H1 (cell line): Measurements from ENCODE around the gene C17orf50. TPM values are rescaled to one million over a fixed set of nuclear protein-coding genes. Genes with fewer than 3 reads are reported as not detected.

Experiments used
- CTCF ChIA-PET: fragments of 300-600 bp; sonication (Branson Sonifier 250); formaldehyde crosslinking; loops from one replicate; lab custom pipeline; 2021; ENCODE audit not compliant: partially characterized antibody; lab: Charles Lee
- POLR2A ChIA-PET: fragments of 300-600 bp; sonication (Branson Sonifier 250); formaldehyde crosslinking; loops from one replicate; lab custom pipeline; 2021; ENCODE audit warnings: inconsistent platforms; ENCODE audit not compliant: partially characterized antibody; lab: Charles Lee
- DNase-seq, 2 experiments: peaks; one replicate each; pipeline versions ENCODE4 v3.0.0 to v3.0.0-alpha.2; 2010 to 2022; ENCODE audit warnings: low spot score in 2 of 2, low read depth in 1 of 2, mixed read lengths in 1 of 2
- FAIRE-seq: peaks from 2 replicates; lab custom pipeline; 2011; peaks lifted over from hg19 to GRCh38; lab: Jason Lieb, UNC
- H2AFZ ChIP-seq: 2 replicates; pipeline ENCODE4 v1.8.1; 2012; ENCODE audit warnings: low read length, inconsistent platforms
- H2AK5ac ChIP-seq: 2 replicates; pipeline ENCODE4 v1.6.1; 2013; ENCODE audit warnings: low read depth, low read length
- H2BK120ac ChIP-seq: replicated peaks from 2 replicates; pipeline ENCODE3; 2013; ENCODE audit warnings: low read depth, low read length, inconsistent platforms
- H2BK12ac ChIP-seq: 2 replicates; pipeline ENCODE4 v1.6.1; 2013; ENCODE audit warnings: low read depth, low read length
- H2BK15ac ChIP-seq: 2 replicates; pipeline ENCODE4 v1.6.1; 2013; ENCODE audit warnings: low read length
- H2BK20ac ChIP-seq: 2 replicates; pipeline ENCODE4 v1.6.1; 2013; ENCODE audit warnings: low read length
- H2BK5ac ChIP-seq: 2 replicates; pipeline ENCODE4 v1.6.1; 2013; ENCODE audit warnings: low read depth, low read length
- H3K14ac ChIP-seq: 2 replicates; pipeline ENCODE4 v1.6.1; 2013; ENCODE audit warnings: inconsistent platforms; ENCODE audit not compliant: insufficient read length
- H3K18ac ChIP-seq: 2 replicates; pipeline ENCODE4 v1.6.1; 2013; ENCODE audit warnings: low read length; ENCODE audit errors: extremely low read depth
- H3K23ac ChIP-seq: 2 replicates; pipeline ENCODE4 v1.6.1; 2013; ENCODE audit warnings: inconsistent platforms; ENCODE audit not compliant: insufficient read length
- H3K23me2 ChIP-seq: 2 replicates; pipeline ENCODE4 v1.6.1; 2013; ENCODE audit warnings: low read depth, low read length
- H3K27ac ChIP-seq: 2 replicates; pipeline ENCODE4 v1.6.1; 2011; ENCODE audit warnings: low read depth, low read length, inconsistent platforms
- H3K27me3 ChIP-seq, 4 experiments: replicated peaks in 1 of 4; 1 replicate in 1 of 4; 2 replicates in 3 of 4; pipeline versions ENCODE4 v1.6.1 to v1.8.1; 2011 to 2013; ENCODE audit warnings: low read length in 3 of 4, mild to moderate bottlenecking in 3 of 4, inconsistent platforms in 2 of 4, mixed read lengths in 2 of 4, moderate library complexity in 1 of 4; ENCODE audit not compliant: control insufficient read depth in 3 of 4, insufficient read depth in 3 of 4; ENCODE audit errors: extremely low read depth in 1 of 4
- H3K36me3 ChIP-seq, 4 experiments: 2 replicates each; pipeline versions ENCODE4 v1.6.1 to v1.8.1; 2011 to 2013; ENCODE audit warnings: mild to moderate bottlenecking in 4 of 4, low read length in 3 of 4, moderate library complexity in 2 of 4, control low read depth in 1 of 4, inconsistent platforms in 1 of 4; ENCODE audit not compliant: insufficient read depth in 4 of 4, control insufficient read depth in 2 of 4
- H3K4ac ChIP-seq: replicated peaks from 2 replicates; pipeline ENCODE3; 2013; ENCODE audit warnings: low read length, low read depth, mixed read lengths, inconsistent platforms; ENCODE audit not compliant: insufficient read length
- H3K4me1 ChIP-seq, 4 experiments: replicated peaks in 1 of 4; 1 replicate in 1 of 4; 2 replicates in 3 of 4; pipeline versions ENCODE4 v1.6.1 to v1.8.1; 2011 to 2013; ENCODE audit warnings: low read length in 3 of 4, inconsistent platforms in 2 of 4, mixed read lengths in 1 of 4; ENCODE audit not compliant: insufficient read depth in 4 of 4, control insufficient read depth in 3 of 4
- H3K4me2 ChIP-seq, 2 experiments: 2 replicates each; pipeline versions ENCODE4 v1.6.1 to v1.8.1; 2011 to 2013; ENCODE audit warnings: low read depth in 2 of 2, low read length in 2 of 2, control low read depth in 1 of 2, inconsistent platforms in 1 of 2, mild to moderate bottlenecking in 1 of 2; ENCODE audit not compliant: insufficient read depth in 1 of 2
- H3K4me3 ChIP-seq, 4 experiments: fragments of 200-600, 300-600 bp in 1 of 4; sonication (generic), shearing (Covaris generic), sonication (Bioruptor Twin) in 1 of 4; 2 replicates each; pipeline versions ENCODE4 v1.5.1 to v1.8.1; 2011 to 2016; ENCODE audit warnings: low read length in 4 of 4, low read depth in 3 of 4, control low read depth in 2 of 4, inconsistent platforms in 2 of 4, mild to moderate bottlenecking in 2 of 4, mixed read lengths in 1 of 4, moderate library complexity in 1 of 4; ENCODE audit not compliant: insufficient read depth in 2 of 4; ENCODE audit errors: extremely low read depth in 1 of 4
- H3K56ac ChIP-seq: replicated peaks from 2 replicates; pipeline ENCODE3; 2013; ENCODE audit warnings: low read depth, mild to moderate bottlenecking, mixed read lengths, low read length, inconsistent platforms; ENCODE audit not compliant: insufficient read length
- H3K79me1 ChIP-seq: 2 replicates; pipeline ENCODE4 v1.6.1; 2013; ENCODE audit warnings: low read depth, low read length, control low read depth
- H3K79me2 ChIP-seq, 2 experiments: 2 replicates each; pipeline versions ENCODE4 v1.6.1 to v1.8.1; 2012 to 2013; ENCODE audit warnings: low read length in 2 of 2, mild to moderate bottlenecking in 2 of 2, inconsistent platforms in 1 of 2; ENCODE audit not compliant: insufficient read depth in 2 of 2, control insufficient read depth in 1 of 2
- H3K9ac ChIP-seq, 4 experiments: replicated peaks in 1 of 4; 1 replicate in 1 of 4; 2 replicates in 3 of 4; pipeline versions ENCODE4 v1.6.1 to v1.8.1; 2011 to 2013; ENCODE audit warnings: low read depth in 3 of 4, low read length in 3 of 4, control low read depth in 2 of 4, mild to moderate bottlenecking in 2 of 4, moderate library complexity in 2 of 4, inconsistent platforms in 1 of 4; ENCODE audit errors: extremely low read depth in 1 of 4
- H3K9me3 ChIP-seq, 2 experiments: 2 replicates each; pipeline versions ENCODE4 v1.6.1 to v1.8.1; 2012 to 2013; ENCODE audit warnings: mild to moderate bottlenecking in 2 of 2, moderate library complexity in 2 of 2, control low read depth in 1 of 2, inconsistent platforms in 1 of 2, low read depth in 1 of 2, low read length in 1 of 2, mixed read lengths in 1 of 2; ENCODE audit not compliant: insufficient read depth in 2 of 2
- H4K20me1 ChIP-seq, 2 experiments: replicated peaks in 1 of 2; 2 replicates each; pipeline versions ENCODE3 to v1.8.1; 2011 to 2013; ENCODE audit warnings: inconsistent platforms in 2 of 2, low read length in 2 of 2, mild to moderate bottlenecking in 1 of 2; ENCODE audit not compliant: insufficient read depth in 2 of 2, control insufficient read depth in 1 of 2
- H4K5ac ChIP-seq: 2 replicates; pipeline ENCODE4 v1.6.1; 2013; ENCODE audit warnings: low read length, low read depth, mixed read lengths, inconsistent platforms; ENCODE audit not compliant: insufficient read length
- H4K8ac ChIP-seq: 2 replicates; pipeline ENCODE4 v1.8.0; 2013; ENCODE audit warnings: mild to moderate bottlenecking, moderate library complexity, low read length, inconsistent platforms; ENCODE audit not compliant: insufficient read depth; ENCODE audit errors: extremely low read depth
- H4K91ac ChIP-seq: replicated peaks from 2 replicates; pipeline ENCODE3; 2013; ENCODE audit warnings: low read length, mixed read lengths, inconsistent platforms; ENCODE audit not compliant: insufficient read length
- CREB1 ChIP-seq: IDR thresholded peaks from 2 replicates; pipeline ENCODE4 v1.6.1; 2012; ENCODE audit warnings: inconsistent platforms
- HDAC6 ChIP-seq: IDR thresholded peaks from one replicate; pipeline ENCODE4 v1.7.1; 2012; ENCODE audit warnings: low read depth, mild to moderate bottlenecking, inconsistent platforms, low read length, moderate library complexity
- JUND ChIP-seq: IDR thresholded peaks from 2 replicates; pipeline ENCODE4 v1.6.1; 2011; ENCODE audit warnings: mild to moderate bottlenecking, improper control_type of control experiment, low read length
- MAFK ChIP-seq: IDR thresholded peaks from 2 replicates; pipeline ENCODE4 v1.6.1; 2012; ENCODE audit warnings: low read depth, mild to moderate bottlenecking, improper control_type of control experiment, low read length
- NRF1 ChIP-seq: IDR thresholded peaks from 2 replicates; pipeline ENCODE4 v1.6.1; 2011; ENCODE audit warnings: mild to moderate bottlenecking, low read depth, low read length, improper control_type of control experiment
- POLR2A ChIP-seq, 2 experiments: IDR thresholded peaks; 1 replicate in 1 of 2; 2 replicates in 1 of 2; pipeline ENCODE4 v1.6.1; 2011; ENCODE audit warnings: low read depth in 2 of 2, low read length in 2 of 2, mild to moderate bottlenecking in 2 of 2; ENCODE audit errors: control extremely low read depth in 1 of 2
- RFX5 ChIP-seq: IDR thresholded peaks from 2 replicates; pipeline ENCODE4 v1.6.1; 2011; ENCODE audit warnings: low read depth, low read length, improper control_type of control experiment, borderline replicate concordance
- SP1 ChIP-seq: IDR thresholded peaks from 2 replicates; pipeline ENCODE4 v1.6.1; 2011; ENCODE audit warnings: low read depth, low read length
- SP4 ChIP-seq: IDR thresholded peaks from 2 replicates; pipeline ENCODE4 v1.6.1; 2012; ENCODE audit warnings: low read length, inconsistent platforms
- SRF ChIP-seq: IDR thresholded peaks from 2 replicates; pipeline ENCODE4 v1.6.1; 2011; ENCODE audit warnings: mild to moderate bottlenecking, low read depth, low read length, moderate library complexity
- TAF7 ChIP-seq: optimal IDR thresholded peaks from 2 replicates; pipeline ENCODE3; 2011; ENCODE audit warnings: low read depth, mild to moderate bottlenecking, inconsistent platforms, low read length, moderate library complexity, borderline replicate concordance
- TCF12 ChIP-seq: IDR thresholded peaks from 2 replicates; pipeline ENCODE4 v1.6.1; 2011; ENCODE audit warnings: low read depth, mild to moderate bottlenecking, low read length
- ZNF274 ChIP-seq: IDR thresholded peaks from 2 replicates; pipeline ENCODE4 v1.7.0; 2012; ENCODE audit warnings: low read length, borderline replicate concordance; ENCODE audit errors: extremely low read depth
- WGBS, 2 experiments: shearing (Covaris generic) in 1 of 2; methylation state at CpG; one replicate each; pipeline versions ENCODE4 v1.1.6 to v1.1.7; 2013 to 2015; ENCODE audit warnings: low lambda C conversion rate in 2 of 2, mixed read lengths in 2 of 2, inconsistent platforms in 1 of 2, low coverage in 1 of 2, missing lambda C conversion rate in 1 of 2; ENCODE audit not compliant: insufficient replicate concordance in 2 of 2, insufficient coverage in 1 of 2, insufficient read length in 1 of 2; ENCODE audit errors: extremely low coverage in 1 of 2, missing lambda C conversion rate in 1 of 2; 5-methylcytosine and 5-hydroxymethylcytosine counted together
- polyA plus RNA-seq, 7 experiments: library from polyadenylated mRNA; depleted of rRNA in 3 of 7; stranded (reverse) in 5 of 7; unstranded in 2 of 7; fragments of >200 nt in 5 of 7; fragments of 200-250 nt in 2 of 7; gene quantifications; 1 replicate in 5 of 7; 2 replicates in 1 of 7; 4 replicates in 1 of 7; pipeline versions ENCODE4 v1.2.1 to v1.2.3, GENCODE V29; 2011 to 2013; ENCODE audit warnings: missing spikeins in 2 of 7, mixed read lengths in 2 of 7
- total RNA-seq: library from RNA; stranded (reverse); fragmentation: NEBNext Ultra II Directional; extraction: Animal tissue kit (Norgen Biotek cat#: 25700); gene quantifications from 2 replicates; pipeline ENCODE4 v1.2.1, GENCODE V29; 2021
- TF ChIP-seq, protein P1 (sequence below): IDR thresholded peaks from 2 replicates; pipeline ENCODE4 v1.6.1; 2011; ENCODE audit warnings: low read length, improper control_type of control experiment

Gene C17orf50
- total and polyA plus RNA-seq, 2 of the 8 experiments (the other 6 are each of a cell fraction or from before 2014, with no cell fraction given): 0.12 TPM; not detected in 1

DNA sequence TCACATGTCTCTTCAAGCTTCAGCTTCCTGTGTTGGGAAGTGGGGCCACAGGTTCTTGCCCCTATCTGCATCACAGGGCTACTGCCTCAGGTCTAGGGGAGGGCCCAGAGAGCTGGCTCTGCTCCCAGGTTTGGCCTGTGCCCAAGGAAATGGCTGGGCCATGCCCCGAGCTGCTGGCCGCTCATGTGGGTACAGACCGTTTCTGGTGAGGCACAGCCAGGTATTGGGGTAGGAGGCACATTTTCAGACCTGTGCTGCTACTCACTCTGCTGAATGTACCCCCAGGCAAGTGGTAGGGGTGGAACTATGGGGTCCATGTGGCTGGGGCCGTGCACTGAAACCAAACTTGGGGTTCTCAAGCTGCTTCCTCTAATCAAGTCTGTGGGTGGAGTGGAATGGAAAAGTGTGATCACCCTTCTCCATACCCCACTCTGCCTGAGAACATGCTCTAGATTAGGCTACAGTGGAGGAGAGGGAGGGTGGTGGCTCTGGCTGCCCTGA is 12.3 kb upstream of the C17orf50 start:
- Histone ChIP-seq H4K20me1 (no peaks in the 10 kb centered on the region), H3K9me3 (no peaks in the 10 kb centered on the region), H3K27me3 (peaks cover 2 to 19% (median 13%) of the 10 kb centered on the region in 4 experiments), H4K8ac (no peak overlapping the region), H2AK5ac (0 out of 2 replicates have a peak overlapping the region, but pooled peaks have one; percentile 42), H3K36me3 (no peaks in the 10 kb centered on the region), H2BK20ac (no peak overlapping the region), H3K4me1 (peaks cover 0 to 12% (median 5%) of the 10 kb centered on the region in 4 experiments; a peak in 5 of 7 replicates), H3K27ac (no peak overlapping the region), H3K4ac (no peak overlapping the region), H3K56ac (no peak overlapping the region), H2BK15ac (no peak overlapping the region), H3K18ac (no peak overlapping the region), H3K79me1 (no peaks in the 10 kb centered on the region), H2BK5ac (no peak overlapping the region), H4K5ac (no peak overlapping the region), H2BK12ac (no peak overlapping the region; the same call in 1 of the 2 replicates), H3K23me2 (no peaks in the 10 kb centered on the region), H3K23ac (no peak overlapping the region), H2AFZ (no peak overlapping the region), H3K4me3 (no peak overlapping the region), H2BK120ac (no peak overlapping the region), H3K79me2 (no peaks in the 10 kb centered on the region), H3K14ac (no peak overlapping the region), H3K4me2 (no peak overlapping the region), H4K91ac (no peak overlapping the region), H3K9ac (no peak overlapping the region)
- FAIRE-seq (no peak), DNase-seq (no peak)
- WGBS, 2 experiments: 79% methylated on average over 4 of the region's 4 CpGs; no CpG with 5 or more reads in 1 of the 2 experiments
- ChIA-PET POLR2A (interaction anchor here (1.2 kb wide), 2 partner anchors 9 to 21 kb away, joined by 3 read pairs; no protein-coding TSS in a partner anchor), CTCF (interaction anchor here (0.8 to 8.4 kb wide), 33 partner anchors 9 to 629 kb away, joined by 3 to 166 read pairs (median 4); partner anchors contain the start of genes C17orf50, RAD51D, RASL10B and TAF15)
- TF ChIP-seq RFX5 (no peak), POLR2A (IDR thresholded peaks at IDR 0.05; ENCODE audit: control extremely low read depth in 1 of 2, low read depth in 2 of 2, low read length in 2 of 2) (no peak), CREB1 (no peak), SP1 (no peak), JUND (no peak), SP4 (no peak), NRF1 (no peak), MAFK (no peak), ZNF274 (no peak), HDAC6 (no peak), SRF (no peak), TAF7 (no peak), TCF12 (no peak)
- TF ChIP-seq, protein P1, sequence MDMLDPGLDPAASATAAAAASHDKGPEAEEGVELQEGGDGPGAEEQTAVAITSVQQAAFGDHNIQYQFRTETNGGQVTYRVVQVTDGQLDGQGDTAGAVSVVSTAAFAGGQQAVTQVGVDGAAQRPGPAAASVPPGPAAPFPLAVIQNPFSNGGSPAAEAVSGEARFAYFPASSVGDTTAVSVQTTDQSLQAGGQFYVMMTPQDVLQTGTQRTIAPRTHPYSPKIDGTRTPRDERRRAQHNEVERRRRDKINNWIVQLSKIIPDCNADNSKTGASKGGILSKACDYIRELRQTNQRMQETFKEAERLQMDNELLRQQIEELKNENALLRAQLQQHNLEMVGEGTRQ: no peak
